HepG2 (cell line): Measurements from ENCODE around the gene DCTN1. TPM values are rescaled to one million over a fixed set of nuclear protein-coding genes. Genes with fewer than 3 reads are reported as not detected.

ENCODE experiments used
- EEA1 ChIP-seq: sonication (generic); formaldehyde crosslinking; IDR thresholded peaks from 2 replicates; pipeline ENCODE4 v1.5.1; 2020; ENCODE audit warnings: mild to moderate bottlenecking, missing genetic modification reagents, borderline replicate concordance
- EED ChIP-seq: sonication (generic); formaldehyde crosslinking; IDR thresholded peaks from 2 replicates; pipeline ENCODE4 v1.5.0; 2020; ENCODE audit warnings: mild to moderate bottlenecking, missing genetic modification reagents
- HOXA7 ChIP-seq: sonication (generic); formaldehyde crosslinking; IDR thresholded peaks from 2 replicates; pipeline ENCODE4 v1.8.1; 2022; ENCODE audit warnings: mild to moderate bottlenecking, missing genetic modification reagents, moderate library complexity
- IKZF1 ChIP-seq: fragments of 450-650 bp; IDR thresholded peaks from 2 replicates; pipeline ENCODE4 v1.7.1; 2016
- KDM3A ChIP-seq: IDR thresholded peaks from 2 replicates; pipeline ENCODE4 v1.6.1; 2018; ENCODE audit warnings: low read depth, missing compliant biosample characterization
- KLF11 ChIP-seq: IDR thresholded peaks from 2 replicates; pipeline ENCODE4 v1.6.1; 2016; ENCODE audit warnings: missing compliant biosample characterization
- MAFK ChIP-seq, 2 experiments: IDR thresholded peaks in 1 of 2; conservative IDR thresholded peaks in 1 of 2; 2 replicates each; pipeline ENCODE4 v1.6.1; 2011; ENCODE audit warnings: improper control_type of control experiment in 2 of 2, low read length in 2 of 2
- MIER2 ChIP-seq: IDR thresholded peaks from 2 replicates; pipeline ENCODE4 v1.6.1; 2016; ENCODE audit warnings: missing biosample characterization, missing genetic modification reagents
- NFATC3 ChIP-seq: sonication (generic); formaldehyde crosslinking; IDR thresholded peaks from 2 replicates; pipeline ENCODE4 v1.5.1; 2020; ENCODE audit warnings: mild to moderate bottlenecking, missing genetic modification reagents
- NR2F1 ChIP-seq, 2 experiments: fragments of 450-650 bp in 1 of 2; formaldehyde crosslinking in 1 of 2; IDR thresholded peaks; 2 replicates each; pipeline versions ENCODE4 v1.5.0 to v1.6.1; 2016 to 2020; ENCODE audit warnings: mild to moderate bottlenecking in 1 of 2, missing compliant biosample characterization in 1 of 2, missing genetic modification reagents in 1 of 2, moderate library complexity in 1 of 2
- RXRA ChIP-seq: sonication (generic); formaldehyde crosslinking; IDR thresholded peaks from 2 replicates; pipeline ENCODE4 v1.5.1; 2020; ENCODE audit warnings: missing genetic modification reagents
- SNAPC2 ChIP-seq: sonication (generic); formaldehyde crosslinking; IDR thresholded peaks from 2 replicates; pipeline ENCODE4 v1.8.1; 2022; ENCODE audit warnings: mild to moderate bottlenecking, missing genetic modification reagents
- SRY ChIP-seq: sonication (generic); formaldehyde crosslinking; IDR thresholded peaks from 2 replicates; pipeline ENCODE4 v1.8.0; 2022; ENCODE audit warnings: mild to moderate bottlenecking, missing genetic modification reagents
- ZFYVE20 ChIP-seq: sonication (generic); formaldehyde crosslinking; IDR thresholded peaks from 2 replicates; pipeline ENCODE4 v1.8.0; 2023; ENCODE audit warnings: low read depth, mild to moderate bottlenecking, moderate library complexity, missing genetic modification reagents, borderline replicate concordance
- ZNF232 ChIP-seq: sonication (generic); formaldehyde crosslinking; IDR thresholded peaks from 2 replicates; pipeline ENCODE4 v1.4.0; 2020; ENCODE audit warnings: missing genetic modification reagents, borderline replicate concordance
- ZNF335 ChIP-seq: sonication (generic); formaldehyde crosslinking; IDR thresholded peaks from 2 replicates; pipeline ENCODE4 v1.4.0; 2020; ENCODE audit warnings: missing genetic modification reagents
- ZNF34 ChIP-seq: sonication (generic); formaldehyde crosslinking; IDR thresholded peaks from 2 replicates; pipeline ENCODE4 v1.4.0; 2020; ENCODE audit warnings: mild to moderate bottlenecking, missing genetic modification reagents, borderline replicate concordance
- polyA plus RNA-seq, 8 experiments: library from polyadenylated mRNA; depleted of rRNA in 3 of 8; stranded (reverse) in 7 of 8; unstranded in 1 of 8; fragments of >200 nt; fragmentation: Illumina TruSeq in 4 of 8; extraction: Trizol in 4 of 8; gene quantifications; 2 replicates each; pipeline versions ENCODE4 v1.2.1 to v1.2.3, GENCODE V29; 2011 to 2016; ENCODE audit warnings: low read depth in 4 of 8, missing spikeins in 1 of 8, mixed read lengths in 1 of 8; ENCODE audit not compliant: insufficient read depth in 1 of 8
- total RNA-seq, 5 experiments: library from RNA; depleted of rRNA; stranded (reverse); fragments of >200 nt; fragmentation: Illumina TruSeq; extraction: Trizol; gene quantifications; 2 replicates each; pipeline ENCODE4 v1.2.3, GENCODE V29; 2016; ENCODE audit warnings: low read depth in 1 of 5

The DCTN1 gene
- total and polyA plus RNA-seq, 2 of the 13 experiments (the other 11 are each of a cell fraction or from before 2014, with no cell fraction given) = 73.2 to 122 TPM

DNA sequence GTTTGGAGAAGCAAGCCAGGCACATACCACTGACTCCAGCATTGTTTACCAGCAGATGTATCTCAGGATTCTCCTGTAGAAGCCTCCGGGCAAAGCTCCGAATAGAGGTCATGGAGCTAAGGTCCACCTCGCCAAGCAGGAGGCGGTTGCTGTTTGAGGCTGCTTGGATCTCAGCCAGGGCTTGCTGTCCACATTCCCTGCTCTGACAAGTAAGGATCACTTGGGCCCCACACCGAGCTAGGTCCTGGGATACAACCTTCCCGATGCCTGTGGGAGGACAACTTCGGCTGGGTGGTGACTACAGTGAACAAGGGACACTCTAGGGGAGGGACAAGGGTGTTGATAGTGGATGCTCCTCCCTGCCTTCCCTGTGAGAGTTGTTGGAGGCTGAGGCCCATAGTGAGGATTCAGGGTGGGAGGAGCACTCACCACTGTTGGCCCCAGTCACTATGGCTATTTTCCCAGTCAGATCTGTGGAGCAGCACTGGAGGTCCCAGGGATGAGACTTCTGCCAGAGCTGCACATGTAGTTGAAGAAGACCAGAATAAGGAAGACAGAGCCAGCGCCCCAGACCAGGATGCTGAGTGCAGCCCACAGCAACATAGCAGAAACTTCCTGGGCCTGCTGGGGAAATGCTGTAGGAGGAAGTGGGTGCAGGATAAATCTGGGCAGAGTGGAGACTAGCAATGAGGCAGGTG, 33.0 kb upstream of the DCTN1 start (continued):
- no peak for TF ChIP-seq HOXA7 (CRISPR knock-in tag)
- no peak for TF ChIP-seq IKZF1
- no peak for TF ChIP-seq KDM3A (CRISPR knock-in tag)
- no peak; a peak in 1 of 4 replicates for TF ChIP-seq NR2F1 (CRISPR knock-in tag; IDR thresholded peaks at IDR 0.05)
- TF ChIP-seq MIER2 (CRISPR knock-in tag) = 0 out of 2 replicates have a peak, but pooled peaks have one; percentile 51
- TF ChIP-seq SNAPC2 = no peak
- no peak for TF ChIP-seq ZNF34 (CRISPR knock-in tag)
- no peak for TF ChIP-seq ZFYVE20
- no peak for TF ChIP-seq NFATC3
- no peak for TF ChIP-seq ZNF232 (CRISPR knock-in tag)
- TF ChIP-seq KLF11 (CRISPR knock-in tag) = no peak
- no peak for TF ChIP-seq MAFK (conservative IDR thresholded peaks at IDR 0.05 in 1 of 2, IDR thresholded peaks at IDR 0.05 in 1 of 2; ENCODE audit: low read length in 2 of 2)
- TF ChIP-seq EEA1 (CRISPR knock-in tag) = no peak
- peak; percentile 89 for TF ChIP-seq ZNF335 (CRISPR knock-in tag)
- peak; percentile 67; the same call in 1 of the 2 replicates for TF ChIP-seq RXRA (CRISPR knock-in tag)
- 0 out of 2 replicates have a peak, but pooled peaks have one; percentile 45 for TF ChIP-seq EED
- TF ChIP-seq SRY (CRISPR knock-in tag) = no peak
